ENCODE measurements around the gene ABHD12. TPM values are rescaled to one million over a fixed set of nuclear protein-coding genes. Genes with fewer than 3 reads are reported as not detected.

ABHD12 gene
- total RNA-seq, 2 donors from 2014 or later: 70.1 to 84.7 TPM

GRCh38 chr20:25364180-25364788, 26.4 kb downstream of the ABHD12 start:
- no peaks in the 10 kb centered on the region for H3K36me3 ChIP-seq
- peaks cover 2% of the 10 kb centered on the region for H3K4me1 ChIP-seq (replicated peaks)
- no peaks in the 10 kb centered on the region for H3K27me3 ChIP-seq (replicated peaks; ENCODE audit: insufficient read depth)
- intact Hi-C loops (cut with DNase I): no loop called here
- TF ChIP-seq POLR2AphosphoS5 (IDR thresholded peaks at IDR 0.05) (no peak), POLR2A (IDR thresholded peaks at IDR 0.05) (no peak)
- H3K4me3 ChIP-seq: no peak overlapping the region
- no peaks in the 10 kb centered on the region for H3K9me3 ChIP-seq
- no peak for DNase-seq (ENCODE audit: low spot score)
- no peak overlapping the region for H3K27ac ChIP-seq
- WGBS: 69% methylated on average over 3 of the region's 3 CpGs

DNA sequence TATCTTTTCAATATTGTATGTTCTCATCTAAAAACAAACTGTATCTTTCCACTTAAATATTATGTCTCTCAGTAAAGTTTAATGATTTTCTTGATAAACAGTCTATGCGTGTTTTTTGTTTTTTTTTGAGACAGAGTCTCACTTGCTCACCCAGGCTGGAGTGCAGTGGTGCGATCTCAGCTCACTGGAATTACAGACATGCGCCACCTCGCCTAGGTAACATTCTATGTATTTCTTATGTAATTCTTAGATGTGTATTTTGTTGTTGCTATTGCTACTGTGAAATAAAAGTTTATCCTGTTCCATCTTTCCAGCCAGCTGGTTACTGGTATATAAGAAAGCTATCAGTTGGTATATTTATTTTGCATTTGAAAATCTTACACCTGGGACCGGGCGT, 29.4 kb downstream of the ABHD12 start:
- intact Hi-C loops (cut with DNase I): no loop called here
- Histone ChIP-seq H3K27ac (no peak overlapping the region), H3K9me3 (no peaks in the 10 kb centered on the region), H3K4me1 (replicated peaks) (peaks cover 2% of the 10 kb centered on the region), H3K27me3 (replicated peaks; ENCODE audit: insufficient read depth) (no peaks in the 10 kb centered on the region), H3K4me3 (no peak overlapping the region), H3K36me3 (no peaks in the 10 kb centered on the region)
- TF ChIP-seq POLR2AphosphoS5 (IDR thresholded peaks at IDR 0.05) (no peak), POLR2A (IDR thresholded peaks at IDR 0.05) (no peak), CTCF (IDR thresholded peaks at IDR 0.05) (no peak)
- DNase-seq (ENCODE audit: low spot score): no peak
- 88% methylated on average over 6 of the region's 6 CpGs for WGBS

GRCh38 chr20:25360631-25361286, 29.9 kb downstream of the ABHD12 start:
- Histone ChIP-seq H3K9me3 (no peaks in the 10 kb centered on the region), H3K27ac (no peak overlapping the region), H3K36me3 (no peaks in the 10 kb centered on the region), H3K4me3 (no peak overlapping the region), H3K4me1 (replicated peaks) (peaks cover 2% of the 10 kb centered on the region), H3K27me3 (replicated peaks; ENCODE audit: insufficient read depth) (no peaks in the 10 kb centered on the region)
- peak; percentile 68 for DNase-seq (ENCODE audit: low spot score)
- TF ChIP-seq POLR2A (IDR thresholded peaks at IDR 0.05) (no peak), POLR2AphosphoS5 (IDR thresholded peaks at IDR 0.05) (peak; percentile 28), CTCF (IDR thresholded peaks at IDR 0.05) (no peak)
- intact Hi-C loops (cut with DNase I): no loop called here
- 62% methylated on average over 10 of the region's 10 CpGs for WGBS

DNA sequence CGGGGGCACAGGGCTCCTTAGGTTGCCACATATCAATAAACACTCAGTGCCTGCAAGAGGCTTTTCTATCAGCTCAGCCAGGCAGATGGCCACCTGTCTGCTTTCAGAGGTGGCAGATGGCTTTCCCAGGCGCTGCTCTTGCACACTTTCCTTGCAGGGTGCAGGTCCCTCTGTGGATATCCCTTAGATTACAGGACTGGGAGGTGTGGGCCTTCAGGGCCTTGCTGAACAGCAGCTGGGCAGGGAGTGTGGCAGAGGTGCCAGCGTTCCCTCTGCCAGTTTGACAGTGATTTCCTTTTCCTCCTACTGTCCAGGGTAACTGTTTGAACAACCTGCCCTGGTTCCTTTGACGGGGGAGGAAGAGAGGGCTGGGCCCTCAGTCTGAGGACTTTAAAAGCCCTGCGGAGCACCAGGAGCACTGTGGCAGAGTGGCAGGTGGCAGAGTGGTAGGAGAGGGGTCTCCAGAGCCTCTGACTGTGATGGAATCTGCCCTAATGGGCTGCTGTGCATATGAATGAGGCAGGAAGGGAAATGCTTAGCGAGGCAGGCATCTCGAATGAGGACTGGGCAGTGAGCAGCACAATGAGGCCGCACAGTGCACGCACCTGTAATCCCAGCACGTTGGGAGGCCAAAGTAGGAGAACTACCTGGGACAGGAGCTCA, 34.2 kb downstream of the ABHD12 start:
- H3K27ac ChIP-seq: no peak overlapping the region
- H3K9me3 ChIP-seq: no peaks in the 10 kb centered on the region
- no peak for DNase-seq (ENCODE audit: low spot score)
- no peak overlapping the region for H3K4me3 ChIP-seq
- intact Hi-C loops (cut with DNase I): no loop called here
- no peaks in the 10 kb centered on the region for H3K27me3 ChIP-seq (replicated peaks; ENCODE audit: insufficient read depth)
- TF ChIP-seq POLR2AphosphoS5 (IDR thresholded peaks at IDR 0.05): no peak
- no peak for TF ChIP-seq POLR2A (IDR thresholded peaks at IDR 0.05)
- TF ChIP-seq CTCF (IDR thresholded peaks at IDR 0.05): no peak
- WGBS: 66% methylated on average over 10 of the region's 10 CpGs
- H3K4me1 ChIP-seq (replicated peaks): peaks cover 7% of the 10 kb centered on the region
- no peaks in the 10 kb centered on the region for H3K36me3 ChIP-seq

DNA sequence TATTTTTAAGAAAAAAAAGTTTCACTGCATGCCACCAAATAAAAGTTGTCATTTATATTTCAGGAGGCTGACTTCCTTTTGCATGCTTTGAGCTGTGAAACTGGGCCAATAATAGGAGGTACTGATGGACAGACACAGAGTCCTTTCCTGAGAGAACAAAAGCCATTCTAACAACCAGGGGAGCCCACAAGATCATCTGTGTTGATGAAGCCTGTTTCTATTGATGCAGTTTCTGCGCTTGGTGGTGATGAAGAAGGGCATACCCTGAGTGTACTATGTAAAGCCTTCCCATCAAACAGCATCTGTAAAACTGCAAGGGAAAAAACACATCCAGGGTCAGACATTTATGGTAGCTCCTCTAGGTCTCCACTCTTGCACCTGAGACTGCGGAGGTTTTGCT, 34.8 kb downstream of the ABHD12 start:
- TF ChIP-seq POLR2A (IDR thresholded peaks at IDR 0.05) (no peak), CTCF (IDR thresholded peaks at IDR 0.05) (no peak), POLR2AphosphoS5 (IDR thresholded peaks at IDR 0.05) (no peak)
- no peaks in the 10 kb centered on the region for H3K27me3 ChIP-seq (replicated peaks; ENCODE audit: insufficient read depth)
- no peak overlapping the region for H3K4me3 ChIP-seq
- H3K36me3 ChIP-seq: no peaks in the 10 kb centered on the region
- DNase-seq (ENCODE audit: low spot score): no peak
- no peak overlapping the region for H3K27ac ChIP-seq
- H3K9me3 ChIP-seq: no peaks in the 10 kb centered on the region
- H3K4me1 ChIP-seq (replicated peaks): peaks cover 6% of the 10 kb centered on the region
- intact Hi-C loops (cut with DNase I): no loop called here
- 94% methylated on average over 2 of the region's 2 CpGs for WGBS
